Regular cardiac myocyte (primary cell): Measurements from ENCODE around the gene WAPL. TPM values are rescaled to one million over a fixed set of nuclear protein-coding genes. Genes with fewer than 3 reads are reported as not detected.

Experiments used
- total RNA-seq: library from RNA; depleted of rRNA; stranded (reverse); fragments of >200 nt; gene quantifications from 2 replicates; pipeline ENCODE4 v1.2.3, GENCODE V29; 2014

Gene WAPL, protein sequence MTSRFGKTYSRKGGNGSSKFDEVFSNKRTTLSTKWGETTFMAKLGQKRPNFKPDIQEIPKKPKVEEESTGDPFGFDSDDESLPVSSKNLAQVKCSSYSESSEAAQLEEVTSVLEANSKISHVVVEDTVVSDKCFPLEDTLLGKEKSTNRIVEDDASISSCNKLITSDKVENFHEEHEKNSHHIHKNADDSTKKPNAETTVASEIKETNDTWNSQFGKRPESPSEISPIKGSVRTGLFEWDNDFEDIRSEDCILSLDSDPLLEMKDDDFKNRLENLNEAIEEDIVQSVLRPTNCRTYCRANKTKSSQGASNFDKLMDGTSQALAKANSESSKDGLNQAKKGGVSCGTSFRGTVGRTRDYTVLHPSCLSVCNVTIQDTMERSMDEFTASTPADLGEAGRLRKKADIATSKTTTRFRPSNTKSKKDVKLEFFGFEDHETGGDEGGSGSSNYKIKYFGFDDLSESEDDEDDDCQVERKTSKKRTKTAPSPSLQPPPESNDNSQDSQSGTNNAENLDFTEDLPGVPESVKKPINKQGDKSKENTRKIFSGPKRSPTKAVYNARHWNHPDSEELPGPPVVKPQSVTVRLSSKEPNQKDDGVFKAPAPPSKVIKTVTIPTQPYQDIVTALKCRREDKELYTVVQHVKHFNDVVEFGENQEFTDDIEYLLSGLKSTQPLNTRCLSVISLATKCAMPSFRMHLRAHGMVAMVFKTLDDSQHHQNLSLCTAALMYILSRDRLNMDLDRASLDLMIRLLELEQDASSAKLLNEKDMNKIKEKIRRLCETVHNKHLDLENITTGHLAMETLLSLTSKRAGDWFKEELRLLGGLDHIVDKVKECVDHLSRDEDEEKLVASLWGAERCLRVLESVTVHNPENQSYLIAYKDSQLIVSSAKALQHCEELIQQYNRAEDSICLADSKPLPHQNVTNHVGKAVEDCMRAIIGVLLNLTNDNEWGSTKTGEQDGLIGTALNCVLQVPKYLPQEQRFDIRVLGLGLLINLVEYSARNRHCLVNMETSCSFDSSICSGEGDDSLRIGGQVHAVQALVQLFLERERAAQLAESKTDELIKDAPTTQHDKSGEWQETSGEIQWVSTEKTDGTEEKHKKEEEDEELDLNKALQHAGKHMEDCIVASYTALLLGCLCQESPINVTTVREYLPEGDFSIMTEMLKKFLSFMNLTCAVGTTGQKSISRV (N-terminal part only)
- total RNA-seq = 44.3 and 52.1 TPM in 2 replicates

DNA sequence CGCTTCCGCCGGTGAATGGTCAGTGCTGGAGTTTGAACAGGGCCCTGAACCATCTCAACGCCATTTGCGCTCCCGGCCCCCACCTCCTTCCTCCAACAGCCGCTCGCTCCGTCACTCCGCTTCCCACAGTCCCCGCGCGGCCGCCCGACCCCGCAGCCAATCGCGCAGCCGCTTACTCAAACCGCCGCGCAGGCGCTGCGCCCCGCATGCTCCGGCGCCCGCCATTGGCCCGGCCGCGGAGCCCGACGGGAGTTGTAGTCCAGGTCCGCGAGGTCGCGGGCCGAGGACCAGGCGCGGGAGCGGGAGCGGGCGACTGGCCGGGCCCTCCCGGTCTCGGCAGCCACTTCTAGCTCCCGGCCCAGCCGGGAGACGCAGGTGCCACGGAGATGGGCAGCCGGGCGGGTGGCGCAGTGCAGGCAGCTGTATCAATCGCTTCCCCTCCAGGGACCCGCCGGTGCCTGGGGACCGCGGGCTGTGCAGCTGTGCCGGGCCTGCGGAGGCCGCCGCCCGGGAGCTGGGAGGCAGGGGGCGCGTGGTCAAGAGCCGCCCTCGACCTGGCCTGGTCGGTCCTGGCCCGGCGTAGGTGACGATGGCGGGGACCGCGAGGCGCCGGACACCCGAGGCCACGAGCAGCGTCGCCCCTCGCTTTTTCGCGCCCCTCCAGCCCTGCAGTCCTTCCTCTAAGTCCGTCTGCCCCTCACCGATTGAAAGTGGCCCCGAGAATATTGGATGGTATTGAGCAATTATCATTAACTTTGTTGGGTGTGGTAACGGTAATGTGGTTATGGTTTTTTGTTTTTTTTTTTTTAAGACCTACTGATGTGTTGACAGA, at the start of gene WAPL:
Gene WAPL, minus strand, starts transcription at position 115 of the 832 bp plus-strand sequence. CDS start 3,723 bp downstream, outside the sequence.

Other genes starting within 250 kb of the WAPL start
- not detected in 2 replicates for gene GRID1, start 155.0 kb downstream of the WAPL start, total RNA-seq
- not detected in 2 replicates for gene OPN4, start 132.8 kb upstream of the WAPL start, total RNA-seq
- gene LDB3, start 146.7 kb upstream of the WAPL start, total RNA-seq = under 0.01 TPM in 1 of 2 replicates, not detected in the other
- 54.8 and 73.9 TPM in 2 replicates for gene BMPR1A, start 234.8 kb upstream of the WAPL start, total RNA-seq